NT2/D1 (cell line): ENCODE results near the gene CCSAP.
"Not testable (repeated sequence)": the region's sequence is repeated elsewhere in the genome, so short reads cannot be mapped to it uniquely, and the experiment has no call there.

Source experiments
- DNase-seq: peaks from one replicate; pipeline ENCODE4 v3.0.0-alpha.2; 2011; ENCODE audit warnings: low read depth, low spot score
- H3K27me3 ChIP-seq: 2 replicates; pipeline ENCODE4 v1.6.0; 2011; ENCODE audit warnings: mild to moderate bottlenecking; ENCODE audit not compliant: insufficient read length, insufficient read depth
- H3K36me3 ChIP-seq: 2 replicates; pipeline ENCODE4 v1.6.1; 2011; ENCODE audit warnings: mild to moderate bottlenecking, low read length, mixed read lengths; ENCODE audit not compliant: insufficient read depth, insufficient read length
- H3K4me1 ChIP-seq: 2 replicates; pipeline ENCODE4 v1.5.1; 2011; ENCODE audit not compliant: insufficient read depth, insufficient read length
- H3K4me3 ChIP-seq: 2 replicates; pipeline ENCODE4 v1.5.1; 2011; ENCODE audit warnings: low read depth; ENCODE audit not compliant: insufficient read length
- H3K9ac ChIP-seq: 2 replicates; pipeline ENCODE4 v1.6.0; 2011; ENCODE audit warnings: low read depth; ENCODE audit not compliant: insufficient read length
- H3K9me3 ChIP-seq: 2 replicates; pipeline ENCODE4 v1.5.1; 2011; ENCODE audit warnings: mild to moderate bottlenecking, low read length; ENCODE audit not compliant: insufficient read depth
- SUZ12 ChIP-seq: IDR thresholded peaks from 2 replicates; pipeline ENCODE4 v1.6.1; 2011; ENCODE audit not compliant: insufficient read length, insufficient read depth; ENCODE audit errors: extremely low read depth
- YY1 ChIP-seq: IDR thresholded peaks from 2 replicates; pipeline ENCODE4 v1.6.1; 2011; ENCODE audit not compliant: insufficient read length, insufficient read depth
- ZNF274 ChIP-seq: IDR thresholded peaks from 2 replicates; pipeline ENCODE4 v1.6.1; 2011; ENCODE audit warnings: mild to moderate bottlenecking, low read depth, low read length

Gene CCSAP

GRCh38 chr1:229336345-229336744 lies 6.5 kb downstream of the CCSAP start:
- no peak for TF ChIP-seq YY1
- TF ChIP-seq SUZ12, result no peak
- no peak for TF ChIP-seq ZNF274
- H3K9ac ChIP-seq, result no peak overlapping the region

GRCh38 chr1:229334716-229335115 lies 8.1 kb downstream of the CCSAP start:
- Histone ChIP-seq H3K4me1 (no peaks in the 10 kb centered on the region), H3K4me3 (no peak overlapping the region), H3K27me3 (no peaks in the 10 kb centered on the region), H3K36me3 (peaks cover 5% of the 10 kb centered on the region), H3K9ac (no peak overlapping the region), H3K9me3 (peaks cover 7% of the 10 kb centered on the region; the same call in 1 of the 2 replicates)
- peak; percentile 9 for DNase-seq
- no peak for TF ChIP-seq YY1
- no peak for TF ChIP-seq ZNF274
- no peak for TF ChIP-seq SUZ12

More at GRCh38 chr1:229336345-229336744, 6.5 kb downstream of the CCSAP start:
- no peak for DNase-seq
- Histone ChIP-seq H3K27me3 (no peaks in the 10 kb centered on the region), H3K36me3 (peaks cover 5% of the 10 kb centered on the region), H3K4me3 (no peak overlapping the region), H3K9me3 (peaks cover 7% of the 10 kb centered on the region; the same call in 1 of the 2 replicates), H3K4me1 (no peaks in the 10 kb centered on the region)

- Histone ChIP-seq H3K9ac (no peak overlapping the region), H3K4me1 (no peaks in the 10 kb centered on the region), H3K9me3 (peaks cover 7% of the 10 kb centered on the region; the same call in 1 of the 2 replicates), H3K36me3 (peaks cover 1% of the 10 kb centered on the region), H3K4me3 (no peak overlapping the region), H3K27me3 (no peaks in the 10 kb centered on the region)
- DNase-seq, result no peak
- TF ChIP-seq ZNF274, result no peak
- no peak for TF ChIP-seq YY1
- TF ChIP-seq SUZ12, result no peak
These were observed 8.6 kb downstream of the CCSAP start for GRCh38 chr1:229334269-229334668.

- Histone ChIP-seq H3K9ac (no peak overlapping the region), H3K36me3 (peaks cover 33% of the 10 kb centered on the region), H3K4me1 (no peaks in the 10 kb centered on the region), H3K9me3 (peaks cover under 1% of the 10 kb centered on the region; the same call in 1 of the 2 replicates), H3K4me3 (no peak overlapping the region), H3K27me3 (no peaks in the 10 kb centered on the region)
- TF ChIP-seq SUZ12, result no peak
- TF ChIP-seq YY1, result no peak
- no peak for TF ChIP-seq ZNF274
- DNase-seq, result no peak
These were observed 14.1 kb downstream of the CCSAP start for GRCh38 chr1:229328598-229329362.

GRCh38 chr1:229327765-229328164 lies 15.1 kb downstream of the CCSAP start:
- not testable (repeated sequence) for DNase-seq, H3K9me3 ChIP-seq, H3K4me1 ChIP-seq, H3K9ac ChIP-seq, H3K27me3 ChIP-seq, H3K4me3 ChIP-seq
- peaks cover 36% of the 10 kb centered on the region for H3K36me3 ChIP-seq

DNA sequence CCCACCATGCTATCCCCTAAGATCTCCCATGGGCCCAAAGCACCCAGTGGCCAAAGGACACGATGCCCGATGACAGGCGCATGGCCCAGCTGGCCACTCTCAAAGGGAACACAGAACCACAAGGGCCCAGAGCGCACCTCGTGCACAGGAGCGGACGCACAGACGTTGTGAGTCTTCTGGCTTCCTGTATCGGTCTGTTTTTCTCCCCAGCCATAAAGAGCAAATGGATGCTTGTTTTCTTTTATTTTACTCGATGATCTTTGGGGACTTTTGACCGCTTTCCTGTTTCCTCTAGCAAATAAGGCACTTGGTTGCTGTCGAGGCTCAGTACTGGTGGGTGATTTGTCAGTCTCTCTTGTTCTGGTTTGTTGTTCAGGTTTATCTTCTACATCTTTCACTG lies 16.2 kb downstream of the CCSAP start:
- no peak for TF ChIP-seq YY1
- no peak for TF ChIP-seq ZNF274
- no peak for TF ChIP-seq SUZ12
- H3K9ac ChIP-seq, result no peak overlapping the region
- H3K9me3 ChIP-seq, result no peaks in the 10 kb centered on the region
- no peaks in the 10 kb centered on the region for H3K4me1 ChIP-seq
- H3K36me3 ChIP-seq, result peaks cover 36% of the 10 kb centered on the region
- no peaks in the 10 kb centered on the region for H3K27me3 ChIP-seq
- no peak for DNase-seq
- no peak overlapping the region for H3K4me3 ChIP-seq

DNA sequence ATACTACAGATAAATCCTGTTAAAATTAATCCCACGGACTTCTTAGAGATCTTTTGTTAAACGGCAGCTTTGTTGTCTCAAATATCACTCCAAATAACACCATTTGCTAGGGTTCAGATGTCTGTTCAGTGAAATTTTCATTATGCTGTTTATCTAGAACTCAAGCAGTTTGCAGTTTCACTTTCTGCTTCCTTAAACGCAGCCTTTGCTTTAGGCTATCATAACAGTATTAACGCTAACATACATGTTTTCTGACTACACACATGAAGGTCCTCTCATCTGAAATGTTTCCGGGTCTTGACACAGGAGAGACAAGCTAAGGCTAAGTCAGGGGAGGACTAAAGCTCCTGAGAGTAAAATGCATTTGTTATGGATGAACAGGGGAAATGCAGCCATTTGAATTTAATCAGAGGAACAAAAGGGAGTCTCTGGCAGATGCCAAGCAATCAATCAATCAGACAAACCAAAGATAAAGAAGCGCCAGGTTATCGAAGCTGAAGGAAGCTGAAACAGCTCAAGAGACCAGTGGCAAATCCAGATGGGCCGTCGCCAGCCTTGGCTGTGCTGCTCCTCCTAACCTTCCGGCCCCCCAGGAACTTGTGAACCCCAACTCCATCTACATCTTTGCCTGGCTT lies 16.9 kb downstream of the CCSAP start:
- peaks cover 36% of the 10 kb centered on the region for H3K36me3 ChIP-seq
- DNase-seq, result no peak
- no peaks in the 10 kb centered on the region for H3K4me1 ChIP-seq
- no peaks in the 10 kb centered on the region for H3K27me3 ChIP-seq
- TF ChIP-seq ZNF274, result no peak
- TF ChIP-seq YY1, result no peak
- TF ChIP-seq SUZ12, result no peak
- no peak overlapping the region for H3K9ac ChIP-seq
- no peak overlapping the region for H3K4me3 ChIP-seq
- no peaks in the 10 kb centered on the region for H3K9me3 ChIP-seq
